HCT116 (cell line): ENCODE measurements around the gene LSMEM2. TPM values are rescaled to one million over a fixed set of nuclear protein-coding genes. Genes with fewer than 3 reads are reported as not detected.
A peak's percentile ranks its signal among the peaks of the same experiment; 100 is the strongest.

Experiments used
- ATAC-seq: fragments of 200-7000 bp; cut with Tn5 transposase; 2 replicates; pipeline ENCODE4 v1.9.1; 2020; ENCODE audit warnings: mild to moderate bottlenecking, moderate library complexity
- BruUV-seq: library from RNA; stranded (reverse); fragments of 400-500 nt; replicated peaks from 2 replicates; lab custom pipeline; 2021; lab: Mats Ljungman, UMichigan
- CTCF ChIA-PET: fragments of 300-600 bp; sonication (Branson Sonifier 250); formaldehyde crosslinking; loops from one replicate; lab custom pipeline; 2021; ENCODE audit warnings: antibody characterized with exemption; lab: Charles Lee
- POLR2A ChIA-PET: fragments of 300-600, 350-600 bp; sonication (Branson Sonifier 250); formaldehyde crosslinking; loops from one replicate; lab custom pipeline; 2021; ENCODE audit warnings: antibody characterized with exemption; lab: Charles Lee
- RAD21 ChIA-PET, 2 experiments: fragments of 300-600 bp; sonication (Branson Sonifier 250); formaldehyde crosslinking; loops; one replicate each; lab custom pipeline; 2023; ENCODE audit warnings: low total read pairs in 2 of 2; ENCODE audit not compliant: uncharacterized antibody in 2 of 2, unreplicated experiment in 2 of 2, low non-redundant PET in 1 of 2; lab: Charles Lee
- DNase-seq: peaks from one replicate; pipeline ENCODE4 v3.0.0-alpha.2; 2010; ENCODE audit warnings: low read depth, low spot score
- H2AFZ ChIP-seq: fragments of 200-600 bp; shearing (Covaris generic), sonication (generic); 2 replicates; pipeline ENCODE4 v1.6.1; 2017; ENCODE audit warnings: low read depth, mixed run types, mixed read lengths, antibody characterized with exemption, low read length; ENCODE audit not compliant: poor library complexity, severe bottlenecking
- H3K27ac ChIP-seq: 2 replicates; pipeline ENCODE4 v1.5.1; 2012; ENCODE audit warnings: low read depth, low read length
- H3K27me3 ChIP-seq: fragments of 200-600 bp; sonication (generic); 2 replicates; pipeline ENCODE4 v1.6.1; 2016; ENCODE audit warnings: mixed run types, low read length, mixed read lengths; ENCODE audit not compliant: insufficient read depth
- H3K36me3 ChIP-seq, 2 experiments: fragments of 200-500 bp in 1 of 2; fragments of 200-600 bp in 1 of 2; sonication (Bioruptor generic) in 1 of 2; sonication (generic) in 1 of 2; 2 replicates each; pipeline versions ENCODE4 v1.5.1 to v1.6.1; 2014 to 2016; ENCODE audit warnings: low read length in 2 of 2, inconsistent platforms in 1 of 2, mixed read lengths in 1 of 2, mixed run types in 1 of 2; ENCODE audit not compliant: insufficient read depth in 2 of 2, control insufficient read depth in 1 of 2
- H3K4me1 ChIP-seq, 2 experiments: fragments of 200-600 bp in 1 of 2; sonication (generic) in 1 of 2; 2 replicates each; pipeline versions ENCODE4 v1.5.1 to v1.6.1; 2012 to 2017; ENCODE audit warnings: low read length in 2 of 2, inconsistent platforms in 1 of 2, mild to moderate bottlenecking in 1 of 2, mixed read lengths in 1 of 2, mixed run types in 1 of 2, moderate library complexity in 1 of 2; ENCODE audit not compliant: insufficient read depth in 2 of 2, control insufficient read depth in 1 of 2
- H3K4me2 ChIP-seq: fragments of 200-600 bp; sonication (generic); 2 replicates; pipeline ENCODE4 v1.6.1; 2017; ENCODE audit warnings: mixed run types, low read length, mixed read lengths
- H3K4me3 ChIP-seq, 2 experiments: fragments of 200-600 bp in 1 of 2; sonication (generic) in 1 of 2; replicated peaks in 1 of 2; 2 replicates each; pipeline ENCODE4 v1.5.1; 2011 to 2016; ENCODE audit warnings: low read length in 2 of 2, control low read depth in 1 of 2, low read depth in 1 of 2, mild to moderate bottlenecking in 1 of 2, mixed read lengths in 1 of 2, mixed run types in 1 of 2
- H3K79me2 ChIP-seq: fragments of 200-600 bp; sonication (generic); 2 replicates; pipeline ENCODE4 v1.6.1; 2017; ENCODE audit warnings: mild to moderate bottlenecking, mixed run types, low read length, moderate library complexity, mixed read lengths; ENCODE audit not compliant: insufficient read depth
- H3K9ac ChIP-seq: fragments of 200-600 bp; sonication (generic); 2 replicates; pipeline ENCODE4 v1.6.1; 2016; ENCODE audit warnings: low read length, mixed read lengths
- H3K9me2 ChIP-seq: fragments of 200-600 bp; sonication (generic), shearing (Covaris generic); 2 replicates; pipeline ENCODE4 v1.6.1; 2017; ENCODE audit warnings: mixed run types, mild to moderate bottlenecking, moderate library complexity; ENCODE audit not compliant: insufficient read depth
- H3K9me3 ChIP-seq, 2 experiments: fragments of 200-500 bp in 1 of 2; fragments of 200-600 bp in 1 of 2; sonication (Bioruptor generic) in 1 of 2; sonication (generic) in 1 of 2; 2 replicates each; pipeline ENCODE4 v1.6.1; 2014 to 2017; ENCODE audit warnings: low read length in 2 of 2, mixed read lengths in 2 of 2, inconsistent platforms in 1 of 2, low read depth in 1 of 2, mild to moderate bottlenecking in 1 of 2, mixed run types in 1 of 2, moderate library complexity in 1 of 2; ENCODE audit not compliant: control insufficient read depth in 1 of 2, insufficient read depth in 1 of 2
- H4K20me1 ChIP-seq: fragments of 200-600 bp; sonication (generic), shearing (Covaris generic); 2 replicates; pipeline ENCODE4 v1.6.1; 2017; ENCODE audit warnings: mixed run types, mild to moderate bottlenecking, moderate library complexity; ENCODE audit not compliant: insufficient read depth
- CBX3 ChIP-seq: IDR thresholded peaks from 2 replicates; pipeline ENCODE4 v1.6.1; 2012; ENCODE audit warnings: low read depth
- CEBPB ChIP-seq: IDR thresholded peaks from 2 replicates; pipeline ENCODE4 v1.6.1; 2012; ENCODE audit warnings: low read depth
- EGR1 ChIP-seq: IDR thresholded peaks from 2 replicates; pipeline ENCODE4 v1.6.1; 2012; ENCODE audit warnings: low read depth
- ELF1 ChIP-seq: IDR thresholded peaks from 2 replicates; pipeline ENCODE4 v1.6.1; 2012; ENCODE audit warnings: low read depth, borderline replicate concordance
- EZH2 ChIP-seq: fragments of 200-600 bp; sonication (generic); IDR thresholded peaks from 2 replicates; pipeline ENCODE4 v1.6.1; 2017; ENCODE audit warnings: antibody characterized with exemption, mixed run types
- EZH2phosphoT487 ChIP-seq: fragments of 200-600 bp; IDR thresholded peaks from 2 replicates; pipeline ENCODE4 v1.6.1; 2018; ENCODE audit warnings: antibody characterized with exemption, borderline replicate concordance
- FOSL1 ChIP-seq: IDR thresholded peaks from 2 replicates; pipeline ENCODE4 v1.6.1; 2012; ENCODE audit warnings: low read depth
- JUND ChIP-seq: IDR thresholded peaks from 2 replicates; pipeline ENCODE4 v1.6.1; 2012
- MAX ChIP-seq: IDR thresholded peaks from 2 replicates; pipeline ENCODE4 v1.6.1; 2012
- POLR2A ChIP-seq: IDR thresholded peaks from 2 replicates; pipeline ENCODE4 v1.7.0; 2011; ENCODE audit warnings: borderline replicate concordance; ENCODE audit not compliant: insufficient read depth, insufficient read length; ENCODE audit errors: extremely low read depth
- POLR2AphosphoS5 ChIP-seq: IDR thresholded peaks from 2 replicates; pipeline ENCODE4 v1.6.1; 2011; ENCODE audit warnings: mild to moderate bottlenecking, low read depth, low read length, moderate library complexity
- RAD21 ChIP-seq: IDR thresholded peaks from 2 replicates; pipeline ENCODE4 v1.6.1; 2012; ENCODE audit warnings: low read depth, mild to moderate bottlenecking
- SIN3A ChIP-seq: IDR thresholded peaks from 2 replicates; pipeline ENCODE4 v1.6.1; 2012; ENCODE audit warnings: low read depth
- SP1 ChIP-seq: IDR thresholded peaks from 2 replicates; pipeline ENCODE4 v1.6.1; 2012; ENCODE audit warnings: low read depth
- SRF ChIP-seq: IDR thresholded peaks from 2 replicates; pipeline ENCODE4 v1.6.1; 2012; ENCODE audit warnings: low read depth
- TCF7L2 ChIP-seq: IDR thresholded peaks from 2 replicates; pipeline ENCODE4 v1.7.0; 2011; ENCODE audit warnings: borderline replicate concordance, inconsistent platforms; ENCODE audit not compliant: insufficient read depth, insufficient read length; ENCODE audit errors: extremely low read depth
- ZFX ChIP-seq: fragments of 450-650 bp; IDR thresholded peaks from 2 replicates; pipeline ENCODE4 v1.6.1; 2017
- intact Hi-C: fragments of 100-400 bp; cut with micrococcal nuclease; formaldehyde crosslinking; loops from 2 replicates; pipeline ENCODE4 v1.10.0; 2022
- total RNA-seq: library from RNA; stranded (reverse); gene quantifications from one replicate; pipeline ENCODE4 v1.2.1, GENCODE V29; 2021; ENCODE audit not compliant: unreplicated experiment
- TF ChIP-seq, protein P1 (sequence below): IDR thresholded peaks from 2 replicates; pipeline ENCODE4 v1.6.1; 2011; ENCODE audit warnings: mild to moderate bottlenecking, low read length, moderate library complexity; ENCODE audit not compliant: insufficient replicate concordance; ENCODE audit errors: extremely low read depth
- TF ChIP-seq, protein P2 (sequence below): IDR thresholded peaks from 2 replicates; pipeline ENCODE4 v1.6.1; 2012; ENCODE audit warnings: low read depth
- TF ChIP-seq, protein P3 (sequence below): IDR thresholded peaks from 2 replicates; pipeline ENCODE4 v1.6.1; 2012

LSMEM2 gene
- total RNA-seq, 1 experiment from 2014 or later: not detected

GRCh38 chr3:50322386-50323091, 43.7 kb downstream of the LSMEM2 start, which contains the start of gene HYAL2:
TSS of gene HYAL2 (minus strand) at chr3:50322745. CDS start at chr3:50320489, 2,256 bp downstream.
- Histone ChIP-seq H3K4me2 (peak within 1 kb of the TSS; percentile 92), H3K9ac (peak within 1 kb of the TSS; percentile 88), H3K9me2 (no peaks in the 10 kb centered on the region), H3K4me3 (peak within 1 kb of the TSS; percentile 64 to 92), H3K4me1 (peaks cover 48 to 73% of the 10 kb centered on the region in 2 experiments), H3K9me3 (no peaks in the 10 kb centered on the region), H3K27me3 (no peaks in the 10 kb centered on the region), H2AFZ (no peak within 1 kb of the TSS), H3K36me3 (peaks cover 9 to 29% of the 10 kb centered on the region in 2 experiments; a peak in 2 of 4 replicates), H3K79me2 (peaks cover 58% of the 10 kb centered on the region), H4K20me1 (no peaks in the 10 kb centered on the region), H3K27ac (peak within 1 kb of the TSS; percentile 93)
- no TSS peak for BruUV-seq
- DNase-seq (no peak), ATAC-seq (no peak)
- RAD21 ChIA-PET: interaction anchor here in 1 of 2 experiments (1.5 kb wide), 1 partner anchor 23 kb away, joined by 4 read pairs; the partner anchor contains the start of genes HYAL3 and NAA80
- CTCF ChIA-PET: interaction anchor here (0.8 to 1.2 kb wide), 2 partner anchors 15 to 45 kb away, joined by 3 to 11 read pairs; no protein-coding TSS in a partner anchor
- TF ChIP-seq POLR2AphosphoS5 (no peak), ELF1 (no peak), EGR1 (no peak), POLR2A (no peak), SP1 (no peak), SRF (no peak), ZFX (no peak), CBX3 (no peak), CEBPB (no peak), JUND (no peak), RAD21 (no peak), MAX (no peak), FOSL1 (no peak), TCF7L2 (no peak), SIN3A (no peak), EZH2phosphoT487 (no peak), EZH2 (no peak)
- TF ChIP-seq, protein P1, sequence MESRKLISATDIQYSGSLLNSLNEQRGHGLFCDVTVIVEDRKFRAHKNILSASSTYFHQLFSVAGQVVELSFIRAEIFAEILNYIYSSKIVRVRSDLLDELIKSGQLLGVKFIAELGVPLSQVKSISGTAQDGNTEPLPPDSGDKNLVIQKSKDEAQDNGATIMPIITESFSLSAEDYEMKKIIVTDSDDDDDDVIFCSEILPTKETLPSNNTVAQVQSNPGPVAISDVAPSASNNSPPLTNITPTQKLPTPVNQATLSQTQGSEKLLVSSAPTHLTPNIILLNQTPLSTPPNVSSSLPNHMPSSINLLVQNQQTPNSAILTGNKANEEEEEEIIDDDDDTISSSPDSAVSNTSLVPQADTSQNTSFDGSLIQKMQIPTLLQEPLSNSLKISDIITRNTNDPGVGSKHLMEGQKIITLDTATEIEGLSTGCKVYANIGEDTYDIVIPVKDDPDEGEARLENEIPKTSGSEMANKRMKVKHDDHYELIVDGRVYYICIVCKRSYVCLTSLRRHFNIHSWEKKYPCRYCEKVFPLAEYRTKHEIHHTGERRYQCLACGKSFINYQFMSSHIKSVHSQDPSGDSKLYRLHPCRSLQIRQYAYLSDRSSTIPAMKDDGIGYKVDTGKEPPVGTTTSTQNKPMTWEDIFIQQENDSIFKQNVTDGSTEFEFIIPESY: no peak
- TF ChIP-seq, protein P2, sequence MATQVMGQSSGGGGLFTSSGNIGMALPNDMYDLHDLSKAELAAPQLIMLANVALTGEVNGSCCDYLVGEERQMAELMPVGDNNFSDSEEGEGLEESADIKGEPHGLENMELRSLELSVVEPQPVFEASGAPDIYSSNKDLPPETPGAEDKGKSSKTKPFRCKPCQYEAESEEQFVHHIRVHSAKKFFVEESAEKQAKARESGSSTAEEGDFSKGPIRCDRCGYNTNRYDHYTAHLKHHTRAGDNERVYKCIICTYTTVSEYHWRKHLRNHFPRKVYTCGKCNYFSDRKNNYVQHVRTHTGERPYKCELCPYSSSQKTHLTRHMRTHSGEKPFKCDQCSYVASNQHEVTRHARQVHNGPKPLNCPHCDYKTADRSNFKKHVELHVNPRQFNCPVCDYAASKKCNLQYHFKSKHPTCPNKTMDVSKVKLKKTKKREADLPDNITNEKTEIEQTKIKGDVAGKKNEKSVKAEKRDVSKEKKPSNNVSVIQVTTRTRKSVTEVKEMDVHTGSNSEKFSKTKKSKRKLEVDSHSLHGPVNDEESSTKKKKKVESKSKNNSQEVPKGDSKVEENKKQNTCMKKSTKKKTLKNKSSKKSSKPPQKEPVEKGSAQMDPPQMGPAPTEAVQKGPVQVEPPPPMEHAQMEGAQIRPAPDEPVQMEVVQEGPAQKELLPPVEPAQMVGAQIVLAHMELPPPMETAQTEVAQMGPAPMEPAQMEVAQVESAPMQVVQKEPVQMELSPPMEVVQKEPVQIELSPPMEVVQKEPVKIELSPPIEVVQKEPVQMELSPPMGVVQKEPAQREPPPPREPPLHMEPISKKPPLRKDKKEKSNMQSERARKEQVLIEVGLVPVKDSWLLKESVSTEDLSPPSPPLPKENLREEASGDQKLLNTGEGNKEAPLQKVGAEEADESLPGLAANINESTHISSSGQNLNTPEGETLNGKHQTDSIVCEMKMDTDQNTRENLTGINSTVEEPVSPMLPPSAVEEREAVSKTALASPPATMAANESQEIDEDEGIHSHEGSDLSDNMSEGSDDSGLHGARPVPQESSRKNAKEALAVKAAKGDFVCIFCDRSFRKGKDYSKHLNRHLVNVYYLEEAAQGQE: no peak
- TF ChIP-seq, protein P3, sequence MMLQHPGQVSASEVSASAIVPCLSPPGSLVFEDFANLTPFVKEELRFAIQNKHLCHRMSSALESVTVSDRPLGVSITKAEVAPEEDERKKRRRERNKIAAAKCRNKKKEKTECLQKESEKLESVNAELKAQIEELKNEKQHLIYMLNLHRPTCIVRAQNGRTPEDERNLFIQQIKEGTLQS: no peak
- POLR2A ChIA-PET: interaction anchor here (1.1 to 1.3 kb wide), 2 partner anchors 14 to 23 kb away, joined by 3 to 4 read pairs; partner anchors contain the start of genes HYAL3 and NAA80
- intact Hi-C loops: no loop called here
